Measurements from ENCODE around the gene OPTC.

DNA sequence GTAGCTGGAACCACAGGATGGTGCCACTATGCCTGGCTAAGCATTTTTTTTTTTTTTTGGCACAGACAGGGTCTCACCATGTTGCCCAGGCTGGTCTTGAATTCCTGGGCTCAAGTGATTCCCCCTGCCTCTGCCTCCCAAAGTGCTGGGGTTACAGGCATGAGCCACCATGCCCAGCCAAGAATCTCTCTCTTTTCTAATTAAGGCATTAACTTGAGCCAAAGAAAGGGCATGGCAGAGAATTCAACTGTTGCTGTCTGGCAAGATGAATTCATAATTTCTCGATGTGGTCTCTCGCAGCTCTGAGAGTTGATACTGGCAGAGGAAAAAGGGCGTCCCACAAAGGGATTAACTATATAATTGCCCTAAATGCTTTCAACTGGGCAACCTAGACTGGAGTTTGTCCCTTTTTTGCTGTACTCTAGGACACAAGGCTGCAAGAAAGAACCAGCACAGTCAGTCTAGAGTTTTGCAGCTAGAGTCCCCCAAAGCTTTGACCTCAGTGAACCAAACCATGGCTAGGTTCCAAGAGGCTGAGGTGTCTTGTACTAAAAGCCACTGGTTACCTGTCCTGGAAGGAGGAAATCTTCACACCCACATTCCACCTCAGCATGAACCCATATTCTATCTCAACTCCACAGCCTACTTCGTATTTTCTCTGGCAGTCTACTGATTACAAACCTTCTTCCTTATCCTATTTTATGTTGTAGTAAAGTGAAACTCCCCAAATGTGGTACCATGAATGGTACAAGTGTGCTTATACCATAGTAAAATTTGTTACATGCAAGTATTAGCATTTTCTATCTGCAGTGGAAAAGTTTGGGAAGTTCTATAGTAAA, 51.2 kb downstream of the OPTC start:
- no peak for TF ChIP-seq CTCF (IDR thresholded peaks at IDR 0.05; ENCODE audit: insufficient read depth, low read length, poor library complexity, severe bottlenecking)
- no peak for TF ChIP-seq EZH2phosphoT487 (conservative IDR thresholded peaks at IDR 0.05; ENCODE audit: low read length)

Data from SU-DHL-6 (cell line).